ENCODE data around the gene MYO1E.
"Not testable (repeated sequence)": the region's sequence is repeated elsewhere in the genome, so short reads cannot be mapped to it uniquely, and the experiment has no call there.

The MYO1E gene

GRCh38 chr15:59290295-59291212 is 82.1 kb downstream of the MYO1E start:
- DNase-seq: no peak

GRCh38 chr15:59289574-59289973 is 83.1 kb downstream of the MYO1E start:
- DNase-seq: no peak

- no peak for DNase-seq
Measured at GRCh38 chr15:59283717-59284391, 88.8 kb downstream of the MYO1E start.

- DNase-seq: no peak
Measured at GRCh38 chr15:59282515-59283337, 89.9 kb downstream of the MYO1E start.

- no peak for DNase-seq
Measured at GRCh38 chr15:59281699-59282098, 91.0 kb downstream of the MYO1E start.

- no peak for DNase-seq
Measured at GRCh38 chr15:59280855-59281254, 91.8 kb downstream of the MYO1E start.

- not testable (repeated sequence) for DNase-seq
Measured at GRCh38 chr15:59280292-59280691, 92.4 kb downstream of the MYO1E start.

GRCh38 chr15:59279023-59279422 is 93.6 kb downstream of the MYO1E start:
- DNase-seq: no peak

GRCh38 chr15:59278120-59278519 is 94.6 kb downstream of the MYO1E start:
- DNase-seq: no peak

GRCh38 chr15:59276225-59277178 is 96.2 kb downstream of the MYO1E start:
- DNase-seq: no peak

- DNase-seq: peak; percentile 37
Measured at GRCh38 chr15:59274126-59274970, 98.3 kb downstream of the MYO1E start.

GRCh38 chr15:59273234-59273633 is 99.4 kb downstream of the MYO1E start:
- no peak for DNase-seq

GRCh38 chr15:59271595-59272201 is 101.0 kb downstream of the MYO1E start:
- no peak for DNase-seq

- DNase-seq: no peak
Measured at GRCh38 chr15:59268852-59269407, 103.7 kb downstream of the MYO1E start.

GRCh38 chr15:59268168-59268851 is 104.4 kb downstream of the MYO1E start:
- DNase-seq: no peak

GRCh38 chr15:59266028-59266427 is 106.6 kb downstream of the MYO1E start:
- DNase-seq: no peak

- DNase-seq: no peak
Measured at GRCh38 chr15:59262316-59262715, 110.4 kb downstream of the MYO1E start.

- no peak for DNase-seq
Measured at GRCh38 chr15:59260090-59260489, 112.6 kb downstream of the MYO1E start.

GRCh38 chr15:59259137-59259943 is 113.3 kb downstream of the MYO1E start:
- no peak for DNase-seq
